Measurements from ENCODE around the gene IGDCC3.

IGDCC3 gene

GRCh38 chr15:65285291-65286068 is 92.3 kb downstream of the IGDCC3 start:
- no peak for DNase-seq

GRCh38 chr15:65278480-65278879 is 99.3 kb downstream of the IGDCC3 start:
- DNase-seq, result no peak
